SK-N-SH (cell line): ENCODE data around the gene SAMD14. TPM values are rescaled to one million over a fixed set of nuclear protein-coding genes. Genes with fewer than 3 reads are reported as not detected.

Experiments
- CTCF ChIA-PET: fragments of 300-600, 350-600 bp; formaldehyde crosslinking; extraction: SDS; loops from one replicate; lab custom pipeline; 2021; lab: Yijun Ruan, JAX
- POLR2A ChIA-PET: fragments of 350-600 bp; sonication (Branson Sonifier 250); formaldehyde crosslinking; extraction: SDS; loops from one replicate; lab custom pipeline; 2020; ENCODE audit warnings: antibody characterized with exemption, inconsistent platforms; lab: Yijun Ruan, JAX
- DNase-seq: peaks from one replicate; pipeline ENCODE4 v3.0.0; 2012
- H2AFZ ChIP-seq: fragments of 200-600 bp; sonication (generic); 2 replicates; pipeline ENCODE4 v1.8.1; 2016; ENCODE audit warnings: antibody characterized with exemption, mild to moderate bottlenecking, low read depth
- H3F3A ChIP-seq: fragments of 200-600 bp; sonication (generic); replicated peaks from 2 replicates; pipeline ENCODE3; 2016; ENCODE audit warnings: antibody characterized with exemption, mild to moderate bottlenecking; ENCODE audit not compliant: insufficient read depth
- H3K27ac ChIP-seq, 2 experiments: fragments of 200-500 bp in 1 of 2; fragments of 200-600 bp in 1 of 2; sonication (Bioruptor generic) in 1 of 2; sonication (generic), shearing (Covaris generic) in 1 of 2; 2 replicates each; pipeline versions ENCODE4 v1.5.1 to v1.6.1; 2014 to 2016; ENCODE audit warnings: low read depth in 2 of 2, inconsistent platforms in 1 of 2, low read length in 1 of 2, mild to moderate bottlenecking in 1 of 2, mixed read lengths in 1 of 2
- H3K27me3 ChIP-seq: fragments of 200-600 bp; sonication (generic), shearing (Covaris generic); 2 replicates; pipeline ENCODE4 v1.6.1; 2016; ENCODE audit warnings: mixed run types; ENCODE audit not compliant: insufficient read depth
- H3K36me3 ChIP-seq, 2 experiments: fragments of 200-500 bp in 1 of 2; fragments of 200-600 bp in 1 of 2; sonication (Bioruptor generic) in 1 of 2; sonication (generic) in 1 of 2; replicated peaks in 1 of 2; 2 replicates each; pipeline versions ENCODE3 to v1.5.1; 2014 to 2016; ENCODE audit warnings: low read length in 1 of 2, mild to moderate bottlenecking in 1 of 2; ENCODE audit not compliant: insufficient read depth in 2 of 2, control insufficient read depth in 1 of 2
- H3K4me1 ChIP-seq, 2 experiments: fragments of 200-500 bp in 1 of 2; fragments of 200-600 bp in 1 of 2; sonication (Bioruptor generic) in 1 of 2; sonication (generic), shearing (Covaris generic) in 1 of 2; 2 replicates each; pipeline versions ENCODE4 v1.5.1 to v1.6.1; 2014 to 2016; ENCODE audit warnings: low read depth in 1 of 2, low read length in 1 of 2, mixed run types in 1 of 2; ENCODE audit not compliant: insufficient read depth in 2 of 2, control insufficient read depth in 1 of 2
- H3K4me2 ChIP-seq: fragments of 200-600 bp; sonication (generic), shearing (Covaris generic); 2 replicates; pipeline ENCODE4 v1.6.1; 2017; ENCODE audit warnings: mixed run types
- H3K4me3 ChIP-seq, 2 experiments: fragments of 200-500 bp in 1 of 2; fragments of 200-600 bp in 1 of 2; sonication (Bioruptor generic) in 1 of 2; sonication (generic), shearing (Covaris generic) in 1 of 2; 2 replicates each; pipeline versions ENCODE4 v1.5.1 to v1.8.1; 2014 to 2016; ENCODE audit warnings: low read depth in 2 of 2, inconsistent platforms in 1 of 2, low read length in 1 of 2, mild to moderate bottlenecking in 1 of 2, mixed read lengths in 1 of 2, moderate library complexity in 1 of 2
- H3K79me2 ChIP-seq: fragments of 200-600 bp; sonication (generic); 2 replicates; pipeline ENCODE4 v1.8.1; 2017; ENCODE audit warnings: mild to moderate bottlenecking; ENCODE audit not compliant: insufficient read depth
- H3K9ac ChIP-seq: fragments of 200-600 bp; sonication (generic); 2 replicates; pipeline ENCODE4 v1.6.1; 2017; ENCODE audit warnings: mixed run types
- H3K9me2 ChIP-seq: fragments of 200-600 bp; sonication (generic); 2 replicates; pipeline ENCODE4 v1.6.1; 2017; ENCODE audit warnings: mixed run types
- H3K9me3 ChIP-seq: fragments of 200-600 bp; sonication (generic); 2 replicates; pipeline ENCODE4 v1.6.1; 2017; ENCODE audit warnings: mixed run types, mild to moderate bottlenecking, moderate library complexity
- H4K20me1 ChIP-seq: fragments of 200-600 bp; sonication (generic); 2 replicates; pipeline ENCODE4 v1.6.1; 2017; ENCODE audit warnings: mild to moderate bottlenecking, mixed run types; ENCODE audit not compliant: insufficient read depth
- CHD2 ChIP-seq: fragments of 150-350 bp; IDR thresholded peaks from 2 replicates; pipeline ENCODE4 v1.6.1; 2018; ENCODE audit warnings: low read length; ENCODE audit not compliant: partially characterized antibody
- ELF1 ChIP-seq: IDR thresholded peaks from 2 replicates; pipeline ENCODE4 v1.4.0; 2012
- EZH2phosphoT487 ChIP-seq: fragments of 200-600 bp; sonication (generic); IDR thresholded peaks from 2 replicates; pipeline ENCODE4 v1.6.1; 2017; ENCODE audit warnings: low read depth, mixed run types, mild to moderate bottlenecking, antibody characterized with exemption, moderate library complexity, borderline replicate concordance
- FOSL2 ChIP-seq: IDR thresholded peaks from 2 replicates; pipeline ENCODE4 v1.4.0; 2012; ENCODE audit warnings: low read depth, mild to moderate bottlenecking, moderate library complexity, borderline replicate concordance
- FOXJ3 ChIP-seq: sonication (generic); formaldehyde crosslinking; IDR thresholded peaks from 2 replicates; pipeline ENCODE4 v1.5.1; 2020; ENCODE audit warnings: mild to moderate bottlenecking, missing genetic modification reagents
- GATA2 ChIP-seq: sonication (generic); formaldehyde crosslinking; IDR thresholded peaks from 2 replicates; pipeline ENCODE4 v1.5.0; 2020; ENCODE audit warnings: mild to moderate bottlenecking, missing genetic modification reagents
- JUND ChIP-seq: IDR thresholded peaks from 2 replicates; pipeline ENCODE4 v1.4.0; 2012
- MEF2A ChIP-seq: IDR thresholded peaks from 2 replicates; pipeline ENCODE4 v1.4.0; 2012; ENCODE audit warnings: low read depth, borderline replicate concordance
- NFIC ChIP-seq: IDR thresholded peaks from 2 replicates; pipeline ENCODE4 v1.4.0; 2012; ENCODE audit warnings: borderline replicate concordance
- POLR2AphosphoS5 ChIP-seq: IDR thresholded peaks from 2 replicates; pipeline ENCODE4 v1.6.1; 2012; ENCODE audit warnings: low read depth, low read length
- RCOR1 ChIP-seq: fragments of 150-350 bp; IDR thresholded peaks from 2 replicates; pipeline ENCODE4 v1.6.1; 2017; ENCODE audit warnings: antibody characterized with exemption, low read length
- RFX5 ChIP-seq: IDR thresholded peaks from 2 replicates; pipeline ENCODE4 v1.6.1; 2012; ENCODE audit warnings: mild to moderate bottlenecking, improper control_type of control experiment, low read length
- RXRA ChIP-seq: IDR thresholded peaks from 2 replicates; pipeline ENCODE4 v1.4.0; 2012; ENCODE audit warnings: low read depth, mild to moderate bottlenecking, borderline replicate concordance
- SMC3 ChIP-seq: IDR thresholded peaks from 2 replicates; pipeline ENCODE4 v1.6.1; 2012; ENCODE audit warnings: low read depth, low read length, improper control_type of control experiment
- TCF12 ChIP-seq: IDR thresholded peaks from 2 replicates; pipeline ENCODE4 v1.4.0; 2012
- TEAD4 ChIP-seq: IDR thresholded peaks from 2 replicates; pipeline ENCODE4 v1.4.0; 2012; ENCODE audit warnings: mild to moderate bottlenecking, borderline replicate concordance; ENCODE audit not compliant: insufficient read depth
- USF1 ChIP-seq: IDR thresholded peaks from 2 replicates; pipeline ENCODE4 v1.4.0; 2012; ENCODE audit warnings: low read depth, borderline replicate concordance
- YY1 ChIP-seq: IDR thresholded peaks from 2 replicates; pipeline ENCODE4 v1.4.0; 2012; ENCODE audit warnings: low read depth, mild to moderate bottlenecking
- WGBS: methylation state at CpG from one replicate; pipeline ENCODE4 v1.1.6; 2017; ENCODE audit warnings: low lambda C conversion rate; 5-methylcytosine and 5-hydroxymethylcytosine counted together
- polyA plus RNA-seq, 3 experiments: library from polyadenylated mRNA; depleted of rRNA; stranded (reverse); fragments of >200 nt; gene quantifications; 2 replicates each; pipeline ENCODE4 v1.2.3, GENCODE V29; 2012
- TF ChIP-seq, protein P1 (sequence below): fragments of 150-350 bp; IDR thresholded peaks from 2 replicates; pipeline ENCODE4 v1.6.1; 2016; ENCODE audit warnings: mild to moderate bottlenecking, low read depth, low read length
- TF ChIP-seq, protein P2 (sequence below): IDR thresholded peaks from 2 replicates; pipeline ENCODE4 v1.4.0; 2012; ENCODE audit warnings: low read depth, borderline replicate concordance

Gene SAMD14
- polyA plus RNA-seq, 1 of the 3 experiments (the other 2 are of a cell fraction), result 3.4 TPM

GRCh38 chr17:50139950-50140885 is 10.3 kb upstream of the SAMD14 start (continued):
- TF ChIP-seq RXRA (no peak), POLR2AphosphoS5 (no peak; the same call in 1 of the 2 replicates), GATA2 (CRISPR knock-in tag) (peak; percentile 56), RFX5 (no peak), YY1 (no peak)

GRCh38 chr17:50139185-50139783 is 9.3 kb upstream of the SAMD14 start:
- Histone ChIP-seq H2AFZ (no peak overlapping the region), H3K9ac (no peak overlapping the region), H3K4me3 (no peak overlapping the region)
- CTCF ChIA-PET, result interaction anchor here (0.6 to 9.3 kb wide), 33 partner anchors 8 to 258 kb away, joined by 3 to 169 read pairs (median 5); partner anchors contain the start of genes COL1A1, LRRC59, PPP1R9B and SAMD14
- no peak for TF ChIP-seq GATA2 (CRISPR knock-in tag)
- TF ChIP-seq RFX5, result no peak
- no peak for TF ChIP-seq FOSL2
- TF ChIP-seq TCF12, result no peak
- no peak for TF ChIP-seq FOXJ3 (CRISPR knock-in tag)
- TF ChIP-seq NFIC, result no peak
- TF ChIP-seq TEAD4, result no peak
- TF ChIP-seq SMC3, result no peak
- no peak for TF ChIP-seq MEF2A
- no peak for TF ChIP-seq ELF1
- no peak for TF ChIP-seq EZH2phosphoT487
- TF ChIP-seq, protein P1, sequence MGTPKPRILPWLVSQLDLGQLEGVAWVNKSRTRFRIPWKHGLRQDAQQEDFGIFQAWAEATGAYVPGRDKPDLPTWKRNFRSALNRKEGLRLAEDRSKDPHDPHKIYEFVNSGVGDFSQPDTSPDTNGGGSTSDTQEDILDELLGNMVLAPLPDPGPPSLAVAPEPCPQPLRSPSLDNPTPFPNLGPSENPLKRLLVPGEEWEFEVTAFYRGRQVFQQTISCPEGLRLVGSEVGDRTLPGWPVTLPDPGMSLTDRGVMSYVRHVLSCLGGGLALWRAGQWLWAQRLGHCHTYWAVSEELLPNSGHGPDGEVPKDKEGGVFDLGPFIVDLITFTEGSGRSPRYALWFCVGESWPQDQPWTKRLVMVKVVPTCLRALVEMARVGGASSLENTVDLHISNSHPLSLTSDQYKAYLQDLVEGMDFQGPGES, result no peak
- TF ChIP-seq, protein P2, sequence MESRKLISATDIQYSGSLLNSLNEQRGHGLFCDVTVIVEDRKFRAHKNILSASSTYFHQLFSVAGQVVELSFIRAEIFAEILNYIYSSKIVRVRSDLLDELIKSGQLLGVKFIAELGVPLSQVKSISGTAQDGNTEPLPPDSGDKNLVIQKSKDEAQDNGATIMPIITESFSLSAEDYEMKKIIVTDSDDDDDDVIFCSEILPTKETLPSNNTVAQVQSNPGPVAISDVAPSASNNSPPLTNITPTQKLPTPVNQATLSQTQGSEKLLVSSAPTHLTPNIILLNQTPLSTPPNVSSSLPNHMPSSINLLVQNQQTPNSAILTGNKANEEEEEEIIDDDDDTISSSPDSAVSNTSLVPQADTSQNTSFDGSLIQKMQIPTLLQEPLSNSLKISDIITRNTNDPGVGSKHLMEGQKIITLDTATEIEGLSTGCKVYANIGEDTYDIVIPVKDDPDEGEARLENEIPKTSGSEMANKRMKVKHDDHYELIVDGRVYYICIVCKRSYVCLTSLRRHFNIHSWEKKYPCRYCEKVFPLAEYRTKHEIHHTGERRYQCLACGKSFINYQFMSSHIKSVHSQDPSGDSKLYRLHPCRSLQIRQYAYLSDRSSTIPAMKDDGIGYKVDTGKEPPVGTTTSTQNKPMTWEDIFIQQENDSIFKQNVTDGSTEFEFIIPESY, result no peak
- no peak for TF ChIP-seq USF1
- TF ChIP-seq JUND, result no peak
- no peak for TF ChIP-seq RCOR1
- no peak for TF ChIP-seq RXRA
- no peak for TF ChIP-seq CHD2
- TF ChIP-seq, all 33 proteins: peak for 0
- DNase-seq, result no peak
- peaks cover 4 to 7% of the 10 kb centered on the region in 2 experiments; a peak in 2 of 4 replicates for H3K4me1 ChIP-seq
- H3K27me3 ChIP-seq, result no peaks in the 10 kb centered on the region
- peaks cover 35% of the 10 kb centered on the region for H4K20me1 ChIP-seq
- WGBS, result 87% methylated on average over 15 of the region's 15 CpGs
- peaks cover 23% of the 10 kb centered on the region; the same call in 1 of the 2 replicates for H3K79me2 ChIP-seq
- POLR2A ChIA-PET, result interaction anchor here (1.0 to 1.9 kb wide), 3 partner anchors 9 to 23 kb away, joined by 3 to 6 read pairs (median 5); partner anchors contain the start of gene SAMD14
- peaks cover 47 to 88% of the 10 kb centered on the region in 2 experiments for H3K36me3 ChIP-seq
- no peaks in the 10 kb centered on the region for H3K9me3 ChIP-seq
- no peak overlapping the region for H3K4me2 ChIP-seq
- no peak overlapping the region; a peak in 1 of 4 replicates for H3K27ac ChIP-seq
- H3F3A ChIP-seq, result peaks cover 22% of the 10 kb centered on the region
- H3K9me2 ChIP-seq, result no peaks in the 10 kb centered on the region
